Measurements from ENCODE around the gene PERM1.
"Not testable (repeated sequence)": the region's sequence is repeated elsewhere in the genome, so short reads cannot be mapped to it uniquely, and the experiment has no call there.

Gene PERM1

GRCh38 chr1:963301-963651 lies 18.6 kb downstream of the PERM1 start:
- no peak for DNase-seq

- DNase-seq, result no peak
These were observed 19.3 kb downstream of the PERM1 start for GRCh38 chr1:962381-963300.

GRCh38 chr1:961132-961669 lies 20.7 kb downstream of the PERM1 start:
- no peak for DNase-seq

- DNase-seq, result peak; percentile 82
These were observed 21.3 kb downstream of the PERM1 start, which contains the start of gene KLHL17 for GRCh38 chr1:960363-961131. KLHL17 (plus strand) TSS chr1:960584; CDS start chr1:960694, 110 bp downstream.

- no peak for DNase-seq
These were observed 22.0 kb downstream of the PERM1 start for GRCh38 chr1:959731-960362.

- peak; percentile 98 for DNase-seq
These were observed 22.8 kb downstream of the PERM1 start, which contains the start of gene NOC2L for GRCh38 chr1:958823-959730. NOC2L (minus strand) TSS chr1:959256; CDS start chr1:959240, 16 bp downstream.

GRCh38 chr1:956636-957035 lies 25.3 kb downstream of the PERM1 start:
- DNase-seq, result no peak

- no peak for DNase-seq
These were observed 26.4 kb downstream of the PERM1 start for GRCh38 chr1:955474-955873.

- no peak for DNase-seq
These were observed 27.0 kb downstream of the PERM1 start for GRCh38 chr1:954927-955326.

- no peak for DNase-seq
These were observed 28.2 kb downstream of the PERM1 start for GRCh38 chr1:953524-954320.

- DNase-seq, result no peak
These were observed 29.3 kb downstream of the PERM1 start for GRCh38 chr1:952603-953002.

GRCh38 chr1:952201-952600 lies 29.7 kb downstream of the PERM1 start:
- no peak for DNase-seq

GRCh38 chr1:951364-951763 lies 30.5 kb downstream of the PERM1 start:
- DNase-seq, result no peak

- no peak for DNase-seq
These were observed 31.0 kb downstream of the PERM1 start for GRCh38 chr1:950881-951280.

GRCh38 chr1:950268-950667 lies 31.6 kb downstream of the PERM1 start:
- no peak for DNase-seq

GRCh38 chr1:947958-948357 lies 33.9 kb downstream of the PERM1 start:
- DNase-seq, result no peak

- not testable (repeated sequence) for DNase-seq
These were observed 35.1 kb downstream of the PERM1 start for GRCh38 chr1:946811-947210.

- no peak for DNase-seq
These were observed 36.0 kb downstream of the PERM1 start for GRCh38 chr1:945688-946556.

GRCh38 chr1:944341-945325 lies 37.3 kb downstream of the PERM1 start:
- no peak for DNase-seq

All from CD4-positive, alpha-beta T cell treated with Interleukin-10 for 1 hour (primary cell).